ENCODE measurements around the gene ANKFY1.

DNA sequence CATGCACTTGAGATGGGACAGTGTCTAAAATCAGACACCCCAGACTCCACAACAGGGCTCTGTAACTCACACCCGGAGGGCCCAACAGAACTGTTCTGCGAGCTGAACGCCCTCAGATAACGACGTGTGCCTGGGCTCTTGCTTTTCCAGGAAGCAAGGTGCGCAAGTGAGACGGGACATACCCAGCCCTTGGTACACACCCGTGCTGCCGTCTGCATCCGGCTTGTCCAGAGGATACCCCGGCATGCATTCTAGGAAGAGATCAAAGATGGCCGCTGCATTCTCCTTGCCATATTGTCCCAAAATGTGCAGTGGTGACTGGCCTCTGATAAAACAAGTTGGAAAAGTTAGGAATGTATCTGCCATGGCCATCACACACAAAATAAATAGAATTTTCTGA, 91.4 kb downstream of the ANKFY1 start:
- TF ChIP-seq, protein P1, sequence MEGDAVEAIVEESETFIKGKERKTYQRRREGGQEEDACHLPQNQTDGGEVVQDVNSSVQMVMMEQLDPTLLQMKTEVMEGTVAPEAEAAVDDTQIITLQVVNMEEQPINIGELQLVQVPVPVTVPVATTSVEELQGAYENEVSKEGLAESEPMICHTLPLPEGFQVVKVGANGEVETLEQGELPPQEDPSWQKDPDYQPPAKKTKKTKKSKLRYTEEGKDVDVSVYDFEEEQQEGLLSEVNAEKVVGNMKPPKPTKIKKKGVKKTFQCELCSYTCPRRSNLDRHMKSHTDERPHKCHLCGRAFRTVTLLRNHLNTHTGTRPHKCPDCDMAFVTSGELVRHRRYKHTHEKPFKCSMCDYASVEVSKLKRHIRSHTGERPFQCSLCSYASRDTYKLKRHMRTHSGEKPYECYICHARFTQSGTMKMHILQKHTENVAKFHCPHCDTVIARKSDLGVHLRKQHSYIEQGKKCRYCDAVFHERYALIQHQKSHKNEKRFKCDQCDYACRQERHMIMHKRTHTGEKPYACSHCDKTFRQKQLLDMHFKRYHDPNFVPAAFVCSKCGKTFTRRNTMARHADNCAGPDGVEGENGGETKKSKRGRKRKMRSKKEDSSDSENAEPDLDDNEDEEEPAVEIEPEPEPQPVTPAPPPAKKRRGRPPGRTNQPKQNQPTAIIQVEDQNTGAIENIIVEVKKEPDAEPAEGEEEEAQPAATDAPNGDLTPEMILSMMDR (IDR thresholded peaks at IDR 0.05): no peak
- no peak for TF ChIP-seq POLR2A (IDR thresholded peaks at IDR 0.05)
